Neural cell (in vitro differentiated cells): Measurements from ENCODE around the gene RBM6.

Experiments used
- CTCF ChIP-seq: fragments of 450-650 bp; IDR thresholded peaks from 2 replicates; pipeline ENCODE4 v1.5.1; 2014; ENCODE audit warnings: antibody characterized with exemption, mild to moderate bottlenecking, moderate library complexity; ENCODE audit not compliant: poor library complexity, severe bottlenecking
- EP300 ChIP-seq: fragments of 450-650 bp; conservative IDR thresholded peaks from 2 replicates; pipeline ENCODE4 v1.6.1; 2014; ENCODE audit warnings: antibody characterized with exemption, mild to moderate bottlenecking, moderate library complexity; ENCODE audit not compliant: poor library complexity, severe bottlenecking
- POLR2AphosphoS5 ChIP-seq: IDR thresholded peaks from 2 replicates; pipeline ENCODE4 v1.6.1; 2012

GRCh38 chr3:49952924-49953323 lies 13.0 kb downstream of the RBM6 start:
- TF ChIP-seq POLR2AphosphoS5 = no peak
- TF ChIP-seq CTCF = no peak
- TF ChIP-seq EP300 = no peak
